ENCODE data around the gene ITCH.
"Not testable (repeated sequence)": the region's sequence is repeated elsewhere in the genome, so short reads cannot be mapped to it uniquely, and the experiment has no call there.

Gene ITCH

DNA sequence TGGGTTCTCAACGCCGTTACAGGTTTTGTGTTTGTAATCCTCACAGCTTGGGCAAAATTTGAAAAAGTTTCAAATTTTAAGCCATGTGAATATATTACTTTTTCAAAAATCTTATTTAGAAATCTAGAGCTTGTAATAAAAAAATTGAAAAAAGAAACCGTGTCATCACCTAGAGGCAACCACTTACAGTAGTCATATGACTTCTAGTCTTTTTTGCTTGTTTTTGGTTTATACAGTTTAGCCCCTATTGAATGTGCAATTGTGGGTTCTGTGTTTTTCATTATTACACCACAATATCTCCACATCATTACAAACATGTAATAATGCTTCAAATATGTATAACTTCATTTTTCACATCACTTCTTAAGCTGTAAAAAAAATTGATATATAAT, 154.0 kb downstream of the ITCH start:
- Histone ChIP-seq H3K27me3 (no peaks in the 10 kb centered on the region), H3K27ac (peak overlapping the region; percentile 95 to 96), H3K4me3 (peak overlapping the region; percentile 78 to 86), H3K9me3 (no peaks in the 10 kb centered on the region), H3K36me3 (peaks cover 0 to 10% (median 9%) of the 10 kb centered on the region in 3 donors), H3K4me1 (peaks cover 0 to 61% (median 18%) of the 10 kb centered on the region in 4 donors)
- intact Hi-C loops (cut with DNase I; ENCODE audit: low total_unique reads): no loop called here
- TF ChIP-seq, protein P1, sequence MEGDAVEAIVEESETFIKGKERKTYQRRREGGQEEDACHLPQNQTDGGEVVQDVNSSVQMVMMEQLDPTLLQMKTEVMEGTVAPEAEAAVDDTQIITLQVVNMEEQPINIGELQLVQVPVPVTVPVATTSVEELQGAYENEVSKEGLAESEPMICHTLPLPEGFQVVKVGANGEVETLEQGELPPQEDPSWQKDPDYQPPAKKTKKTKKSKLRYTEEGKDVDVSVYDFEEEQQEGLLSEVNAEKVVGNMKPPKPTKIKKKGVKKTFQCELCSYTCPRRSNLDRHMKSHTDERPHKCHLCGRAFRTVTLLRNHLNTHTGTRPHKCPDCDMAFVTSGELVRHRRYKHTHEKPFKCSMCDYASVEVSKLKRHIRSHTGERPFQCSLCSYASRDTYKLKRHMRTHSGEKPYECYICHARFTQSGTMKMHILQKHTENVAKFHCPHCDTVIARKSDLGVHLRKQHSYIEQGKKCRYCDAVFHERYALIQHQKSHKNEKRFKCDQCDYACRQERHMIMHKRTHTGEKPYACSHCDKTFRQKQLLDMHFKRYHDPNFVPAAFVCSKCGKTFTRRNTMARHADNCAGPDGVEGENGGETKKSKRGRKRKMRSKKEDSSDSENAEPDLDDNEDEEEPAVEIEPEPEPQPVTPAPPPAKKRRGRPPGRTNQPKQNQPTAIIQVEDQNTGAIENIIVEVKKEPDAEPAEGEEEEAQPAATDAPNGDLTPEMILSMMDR (IDR thresholded peaks at IDR 0.05): no peak
- DNase-seq: no peak

DNA sequence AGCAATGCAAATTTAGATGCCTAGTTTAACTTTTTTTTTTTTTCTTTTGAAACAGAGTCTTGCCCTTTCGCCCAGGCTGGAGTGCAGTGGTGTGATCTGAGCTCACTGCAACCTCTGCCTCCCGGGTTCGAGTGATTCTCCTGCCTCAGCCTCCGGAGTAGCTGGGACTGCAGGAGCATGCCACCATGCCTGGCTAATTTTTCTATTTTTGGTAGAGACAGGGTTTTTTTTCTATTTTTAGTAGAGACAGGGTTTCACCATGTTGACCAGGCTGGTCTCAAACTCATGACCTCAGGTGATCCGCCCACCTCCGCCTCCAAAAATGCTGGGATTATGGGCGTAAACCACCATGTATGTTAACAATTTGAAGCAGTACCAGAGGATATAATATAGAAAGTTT, 155.8 kb downstream of the ITCH start:
- H3K4me3 ChIP-seq; DNase-seq; H3K27me3 ChIP-seq; intact Hi-C loops (cut with DNase I; ENCODE audit: low total_unique reads); H3K9me3 ChIP-seq; H3K27ac ChIP-seq: not testable (repeated sequence)
- Histone ChIP-seq H3K4me1 (peaks cover 0 to 78% (median 32%) of the 10 kb centered on the region in 4 donors), H3K36me3 (peaks cover 0 to 13% (median 9%) of the 10 kb centered on the region in 3 donors)

DNA sequence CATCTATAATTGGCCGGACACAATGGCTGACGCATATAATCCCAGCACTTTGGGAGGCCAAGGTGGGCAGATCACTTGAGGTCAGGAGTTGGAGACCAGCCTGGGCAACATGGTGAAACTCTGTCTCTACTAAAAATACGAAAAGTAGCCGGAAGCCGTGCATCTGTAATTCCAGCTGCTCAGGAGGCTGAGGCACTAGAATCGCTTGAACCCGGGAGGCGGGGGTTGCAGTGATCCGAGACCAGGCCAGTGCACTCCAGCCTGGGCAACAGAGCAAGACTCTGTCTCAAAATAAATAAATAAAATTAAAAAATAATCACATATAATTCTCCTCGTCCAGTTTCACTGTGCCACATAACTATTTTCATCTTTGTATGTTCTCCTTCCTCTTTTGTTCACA, 156.8 kb downstream of the ITCH start:
- not testable (repeated sequence) for H3K4me3 ChIP-seq, DNase-seq, H3K9me3 ChIP-seq, H3K27me3 ChIP-seq, H3K27ac ChIP-seq
- Histone ChIP-seq H3K4me1 (peaks cover 0 to 76% (median 37%) of the 10 kb centered on the region in 4 donors), H3K36me3 (peaks cover 0 to 13% (median 9%) of the 10 kb centered on the region in 3 donors)
- intact Hi-C loops (cut with DNase I; ENCODE audit: low total_unique reads): loop anchor here (5.0 kb wide), 1 partner anchor 208 kb away; no protein-coding TSS in a partner anchor

DNA sequence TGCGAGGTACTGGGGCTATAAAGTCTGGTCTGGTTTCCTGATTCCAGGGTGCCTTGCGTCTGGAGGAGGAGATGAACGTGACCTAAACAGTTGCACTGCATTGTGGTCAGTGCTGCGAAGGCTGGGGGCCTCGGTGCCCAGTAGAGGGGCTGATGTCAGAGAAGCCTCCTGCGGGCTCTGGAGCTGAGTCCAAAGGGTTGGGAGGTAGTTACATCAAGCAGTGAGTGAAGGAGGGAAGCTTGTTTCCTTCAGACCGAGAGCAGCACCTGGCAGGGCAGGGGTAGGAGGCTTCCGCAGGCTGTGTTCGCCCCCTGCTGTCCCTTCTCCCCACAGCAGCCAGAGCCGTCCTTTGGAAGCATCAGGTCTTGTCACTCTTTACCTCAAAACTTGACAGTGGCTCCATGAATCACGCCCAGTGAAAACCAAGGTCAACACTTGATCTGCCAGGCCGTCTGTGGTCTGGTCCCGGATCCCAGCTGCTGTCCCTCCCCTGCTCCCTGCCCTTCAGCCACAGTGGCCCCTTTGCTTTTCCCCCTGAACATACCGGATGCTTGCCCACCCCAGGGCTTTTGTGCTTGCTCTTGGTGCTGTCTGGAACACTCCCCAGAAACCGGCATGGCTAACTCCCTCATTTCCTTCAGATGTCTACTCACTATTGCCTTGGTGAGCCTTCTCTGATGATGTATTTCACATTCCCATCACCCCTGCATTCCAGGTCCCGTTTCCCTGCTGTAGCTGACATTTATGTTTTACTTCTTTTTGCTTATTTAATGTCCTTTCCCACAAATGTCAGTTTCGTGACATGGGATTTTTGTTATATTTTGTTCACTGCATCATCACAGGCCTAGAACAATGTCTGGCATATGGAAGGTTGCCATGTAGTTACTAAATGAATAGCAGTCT, 160.1 kb downstream of the ITCH start:
- Histone ChIP-seq H3K27me3 (no peaks in the 10 kb centered on the region), H3K27ac (peak overlapping the region; percentile 56 to 57), H3K9me3 (no peaks in the 10 kb centered on the region), H3K36me3 (peaks cover 13 to 28% (median 25%) of the 10 kb centered on the region in 3 donors), H3K4me3 (no peak overlapping the region), H3K4me1 (peaks cover 0 to 85% (median 51%) of the 10 kb centered on the region in 4 donors)
- DNase-seq: peak in 1 of 2 donors; percentile 64
- TF ChIP-seq, protein P1 (IDR thresholded peaks at IDR 0.05): peak; percentile 42 to 52
- intact Hi-C loops (cut with DNase I; ENCODE audit: low total_unique reads): loop anchor here (5.0 kb wide), 1 partner anchor 211 kb away; no protein-coding TSS in a partner anchor

DNA sequence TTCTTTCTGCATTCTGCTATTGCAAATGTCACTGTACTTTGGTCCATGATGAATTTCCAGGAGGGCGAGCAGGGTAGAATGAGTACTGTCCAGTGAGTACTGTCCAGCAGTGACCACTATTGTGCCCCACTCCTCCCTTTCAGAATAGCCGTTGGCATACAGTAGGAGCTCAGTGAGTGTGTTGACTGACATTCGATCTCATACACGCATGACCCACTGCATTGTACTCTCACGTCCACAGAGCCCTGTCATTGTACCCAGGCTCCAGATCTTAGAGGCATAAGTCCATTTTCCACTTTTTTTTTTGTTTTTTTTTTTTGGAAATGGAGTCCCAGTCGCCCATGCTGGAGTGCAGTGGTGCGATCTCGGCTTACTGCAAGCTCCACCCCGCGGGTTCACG, 161.4 kb downstream of the ITCH start:
- DNase-seq: no peak
- intact Hi-C loops (cut with DNase I; ENCODE audit: low total_unique reads): loop anchor here (5.0 kb wide), 1 partner anchor 212 kb away; no protein-coding TSS in a partner anchor
- Histone ChIP-seq H3K9me3 (no peaks in the 10 kb centered on the region), H3K4me1 (peaks cover 0 to 84% (median 56%) of the 10 kb centered on the region in 4 donors), H3K27ac (peak overlapping the region; percentile 30 to 57), H3K27me3 (no peaks in the 10 kb centered on the region), H3K4me3 (no peak overlapping the region), H3K36me3 (peaks cover 25 to 40% (median 37%) of the 10 kb centered on the region in 3 donors)
- TF ChIP-seq, protein P1 (IDR thresholded peaks at IDR 0.05): no peak

DNA sequence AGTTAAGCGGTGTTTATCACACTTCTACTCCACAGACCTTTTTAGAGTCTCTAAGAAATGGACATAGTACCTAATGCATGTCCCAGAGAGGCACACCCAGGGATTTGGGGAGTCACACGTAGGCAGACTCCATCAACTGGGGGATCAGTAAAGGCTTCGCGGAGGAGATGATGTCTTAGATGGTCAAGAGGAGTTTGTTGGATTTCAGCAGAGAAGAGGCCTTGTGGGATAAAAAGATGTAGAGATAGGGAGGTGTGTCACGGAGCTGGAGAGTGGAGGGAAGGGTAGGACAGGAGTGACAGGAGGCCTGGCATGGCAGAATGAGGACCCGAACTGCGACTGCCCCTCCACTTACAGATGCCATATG, 162.3 kb downstream of the ITCH start:
- Histone ChIP-seq H3K9me3 (no peaks in the 10 kb centered on the region), H3K27me3 (no peaks in the 10 kb centered on the region), H3K27ac (peak overlapping the region; percentile 57 to 62), H3K36me3 (peaks cover 31 to 48% (median 39%) of the 10 kb centered on the region in 3 donors), H3K4me1 (peaks cover 0 to 86% (median 59%) of the 10 kb centered on the region in 4 donors), H3K4me3 (no peak overlapping the region)
- TF ChIP-seq, protein P1 (IDR thresholded peaks at IDR 0.05): no peak
- no peak for DNase-seq
- intact Hi-C loops (cut with DNase I; ENCODE audit: low total_unique reads): no loop called here

Data from tibial artery (tissue), 4 donors.